ENCODE results near the gene STX17.
"Not testable (repeated sequence)": the region's sequence is repeated elsewhere in the genome, so short reads cannot be mapped to it uniquely, and the experiment has no call there.

STX17 gene

GRCh38 chr9:99906403-99907207 is at the start of gene STX17:
TSS of gene STX17 (plus strand) at chr9:99906654. CDS start at chr9:99915240, 8,586 bp downstream.
- peak; percentile 66 for DNase-seq

GRCh38 chr9:99857576-99857975 is 48.9 kb upstream of the STX17 start:
- not testable (repeated sequence) for DNase-seq

GRCh38 chr9:99858087-99858486 is 48.4 kb upstream of the STX17 start:
- DNase-seq = no peak

- DNase-seq = no peak
Measured at GRCh38 chr9:99859243-99859980, 47.0 kb upstream of the STX17 start.

GRCh38 chr9:99860266-99860665 is 46.2 kb upstream of the STX17 start:
- DNase-seq = no peak

GRCh38 chr9:99863955-99864354 is 42.5 kb upstream of the STX17 start:
- DNase-seq = no peak

GRCh38 chr9:99866398-99866797 is 40.1 kb upstream of the STX17 start:
- DNase-seq = no peak

GRCh38 chr9:99867536-99867935 is 38.9 kb upstream of the STX17 start:
- DNase-seq = no peak

GRCh38 chr9:99867968-99868367 is 38.5 kb upstream of the STX17 start:
- no peak for DNase-seq

- no peak for DNase-seq
Measured at GRCh38 chr9:99868845-99869244, 37.6 kb upstream of the STX17 start.

GRCh38 chr9:99870126-99870525 is 36.3 kb upstream of the STX17 start:
- DNase-seq = no peak

GRCh38 chr9:99873531-99873930 is 32.9 kb upstream of the STX17 start:
- DNase-seq = no peak

- DNase-seq = no peak
Measured at GRCh38 chr9:99873943-99874584, 32.4 kb upstream of the STX17 start.

GRCh38 chr9:99876190-99876589 is 30.3 kb upstream of the STX17 start:
- DNase-seq = no peak

- no peak for DNase-seq
Measured at GRCh38 chr9:99878651-99879050, 27.8 kb upstream of the STX17 start.

- no peak for DNase-seq
Measured at GRCh38 chr9:99881769-99882168, 24.7 kb upstream of the STX17 start.

GRCh38 chr9:99885747-99886146 is 20.7 kb upstream of the STX17 start:
- DNase-seq = no peak

GRCh38 chr9:99889120-99889519 is 17.3 kb upstream of the STX17 start:
- DNase-seq = no peak

- no peak for DNase-seq
Measured at GRCh38 chr9:99894826-99895225, 11.6 kb upstream of the STX17 start.

GRCh38 chr9:99895510-99895909 is 10.9 kb upstream of the STX17 start:
- no peak for DNase-seq

- DNase-seq = no peak
Measured at GRCh38 chr9:99896119-99896518, 10.3 kb upstream of the STX17 start.

- DNase-seq = no peak
Measured at GRCh38 chr9:99903393-99903792, 3.1 kb upstream of the STX17 start.

GRCh38 chr9:99905833-99906402 is 536 bp upstream of the STX17 start:
- no peak for DNase-seq

- no peak for DNase-seq
Measured at GRCh38 chr9:99907208-99907532, 716 bp downstream of the STX17 start.
